Smooth muscle cell (in vitro differentiated cells): ENCODE results near the gene TMTC1. TPM values are rescaled to one million over a fixed set of nuclear protein-coding genes. Genes with fewer than 3 reads are reported as not detected.

Experiments
- DNase-seq: peaks from one replicate; lab custom pipeline; 2025; ENCODE audit not compliant: unreplicated experiment; lab: John Stamatoyannopoulos, UW
- H2AFZ ChIP-seq: fragments of 200-600 bp; sonication (generic); 2 replicates; pipeline ENCODE4 v1.6.0; 2016; ENCODE audit warnings: antibody characterized with exemption, low read depth, mild to moderate bottlenecking
- H3F3A ChIP-seq: fragments of 200-600 bp; sonication (generic); 2 replicates; pipeline ENCODE4 v1.6.0; 2017; ENCODE audit warnings: antibody characterized with exemption, low read depth
- H3K27ac ChIP-seq: fragments of 200-600 bp; sonication (generic); 2 replicates; pipeline ENCODE4 v1.5.1; 2016; ENCODE audit warnings: low read depth, mild to moderate bottlenecking
- H3K27me3 ChIP-seq: fragments of 200-600 bp; sonication (generic); 2 replicates; pipeline ENCODE4 v1.6.1; 2016; ENCODE audit warnings: low read depth, mild to moderate bottlenecking
- H3K36me3 ChIP-seq: fragments of 200-600 bp; sonication (generic); 2 replicates; pipeline ENCODE4 v1.5.1; 2016; ENCODE audit warnings: low read depth
- H3K4me1 ChIP-seq: fragments of 200-600 bp; sonication (generic); 2 replicates; pipeline ENCODE4 v1.5.1; 2016; ENCODE audit warnings: low read depth
- H3K4me2 ChIP-seq: fragments of 200-600 bp; sonication (generic); 2 replicates; pipeline ENCODE4 v1.6.0; 2016; ENCODE audit warnings: mild to moderate bottlenecking
- H3K4me3 ChIP-seq: fragments of 200-600 bp; sonication (generic); 2 replicates; pipeline ENCODE4 v1.5.1; 2016; ENCODE audit warnings: mild to moderate bottlenecking
- H3K79me2 ChIP-seq: fragments of 200-600 bp; sonication (generic); 2 replicates; pipeline ENCODE4 v1.6.0; 2016; ENCODE audit warnings: low read depth, mild to moderate bottlenecking
- H3K9ac ChIP-seq: fragments of 200-600 bp; sonication (generic); 2 replicates; pipeline ENCODE4 v1.6.0; 2016; ENCODE audit warnings: low read depth
- H3K9me3 ChIP-seq: fragments of 200-600 bp; sonication (generic); replicated peaks from 2 replicates; pipeline ENCODE4 v1.5.1; 2016; ENCODE audit warnings: low read depth
- H4K20me1 ChIP-seq: fragments of 200-600 bp; sonication (generic); 2 replicates; pipeline ENCODE4 v1.6.0; 2016; ENCODE audit warnings: low read depth
- CTCF ChIP-seq: fragments of 200-600 bp; sonication (generic); IDR thresholded peaks from 2 replicates; pipeline ENCODE4 v1.5.1; 2017; ENCODE audit warnings: borderline replicate concordance, mild to moderate bottlenecking, antibody characterized with exemption; ENCODE audit not compliant: insufficient read depth, poor library complexity, severe bottlenecking
- WGBS: methylation state at CpG from one replicate; pipeline ENCODE4 v1.1.7; 2016; ENCODE audit warnings: low lambda C conversion rate; 5-methylcytosine and 5-hydroxymethylcytosine counted together
- polyA plus RNA-seq: library from polyadenylated mRNA; unstranded; fragments of >200 nt; fragmentation: Nextera tagmentation; extraction: Ambion mirVana; gene quantifications from 2 replicates; pipeline ENCODE4 v1.2.1, GENCODE V29; 2016
- total RNA-seq: library from RNA; depleted of rRNA; stranded (reverse); fragments of >200 nt; gene quantifications from 2 replicates; pipeline ENCODE4 v1.2.3, GENCODE V29; 2014

The TMTC1 gene
- total and polyA plus RNA-seq, 2 experiments from 2014 or later = 3.5 to 8.7 TPM

GRCh38 chr12:29726321-29726692 lies 57.4 kb downstream of the TMTC1 start:
- no peak for TF ChIP-seq CTCF
- Histone ChIP-seq H3K9ac (no peak overlapping the region), H3K4me3 (no peak overlapping the region), H3K27me3 (no peaks in the 10 kb centered on the region), H3K4me2 (peak overlapping the region; percentile 4), H3K4me1 (no peaks in the 10 kb centered on the region), H3K36me3 (no peaks in the 10 kb centered on the region), H3K9me3 (no peaks in the 10 kb centered on the region), H3F3A (peaks cover 3% of the 10 kb centered on the region), H3K79me2 (no peaks in the 10 kb centered on the region), H4K20me1 (no peaks in the 10 kb centered on the region), H2AFZ (peak overlapping the region; percentile 6), H3K27ac (peak overlapping the region; percentile 32)
- no peak for DNase-seq
- WGBS = 44% methylated on average over 3 of the region's 3 CpGs

- 55% methylated on average over 6 of the region's 6 CpGs for WGBS
- H3F3A ChIP-seq = peaks cover 3% of the 10 kb centered on the region
- no peaks in the 10 kb centered on the region for H3K79me2 ChIP-seq
- H3K27ac ChIP-seq = peak overlapping the region; percentile 32
- no peak overlapping the region for H3K4me3 ChIP-seq
- no peaks in the 10 kb centered on the region for H3K27me3 ChIP-seq
- no peaks in the 10 kb centered on the region for H3K9me3 ChIP-seq
- peak overlapping the region; percentile 6 for H2AFZ ChIP-seq
- no peak for DNase-seq
- H3K4me2 ChIP-seq = peak overlapping the region; percentile 4
- no peaks in the 10 kb centered on the region for H3K4me1 ChIP-seq
- H3K9ac ChIP-seq = no peak overlapping the region
- H4K20me1 ChIP-seq = no peaks in the 10 kb centered on the region
- no peaks in the 10 kb centered on the region for H3K36me3 ChIP-seq
- no peak for TF ChIP-seq CTCF
Measured at GRCh38 chr12:29725587-29726320, 58.0 kb downstream of the TMTC1 start.

DNA sequence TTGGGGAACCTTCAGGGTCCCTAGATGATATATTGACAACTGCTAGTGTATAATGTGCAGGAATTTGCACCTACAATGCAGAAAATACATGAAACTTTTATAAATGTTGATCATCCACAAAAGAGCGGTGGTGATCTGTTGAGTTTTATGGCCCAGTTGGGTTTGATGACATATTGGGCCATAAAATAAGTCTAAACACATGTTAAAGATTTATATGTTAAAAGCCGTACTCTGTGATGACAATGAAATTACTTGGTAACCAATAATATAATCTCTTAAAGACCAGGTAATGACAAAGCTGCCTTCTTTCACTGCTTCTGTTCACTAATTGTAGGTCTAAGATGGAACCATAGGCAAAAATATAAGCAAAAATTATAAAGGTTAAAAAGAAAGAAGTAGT lies 61.6 kb downstream of the TMTC1 start:
- Histone ChIP-seq H3K27me3 (no peaks in the 10 kb centered on the region), H3K9ac (no peak overlapping the region), H3K27ac (no peak overlapping the region), H3K4me1 (no peaks in the 10 kb centered on the region), H3K9me3 (no peaks in the 10 kb centered on the region), H3F3A (no peaks in the 10 kb centered on the region), H3K79me2 (no peaks in the 10 kb centered on the region), H2AFZ (no peak overlapping the region), H3K4me3 (no peak overlapping the region), H4K20me1 (no peaks in the 10 kb centered on the region), H3K4me2 (no peak overlapping the region), H3K36me3 (no peaks in the 10 kb centered on the region)
- WGBS = 79% methylated on average over 2 of the region's 2 CpGs
- DNase-seq = no peak
- TF ChIP-seq CTCF = no peak

GRCh38 chr12:29719381-29719780 lies 64.4 kb downstream of the TMTC1 start:
- Histone ChIP-seq H3K27ac (no peak overlapping the region), H3K4me1 (no peaks in the 10 kb centered on the region), H3K27me3 (no peaks in the 10 kb centered on the region), H3K36me3 (no peaks in the 10 kb centered on the region), H2AFZ (no peak overlapping the region), H3K4me2 (no peak overlapping the region), H3K4me3 (no peak overlapping the region), H3K9ac (no peak overlapping the region), H4K20me1 (no peaks in the 10 kb centered on the region), H3F3A (no peaks in the 10 kb centered on the region), H3K79me2 (no peaks in the 10 kb centered on the region), H3K9me3 (no peaks in the 10 kb centered on the region)
- no peak for DNase-seq
- no peak for TF ChIP-seq CTCF
- WGBS = 85% methylated on average over 5 of the region's 5 CpGs
